CD14-positive monocyte (primary cell): ENCODE data around the gene OR52E5. TPM values are rescaled to one million over a fixed set of nuclear protein-coding genes. Genes with fewer than 3 reads are reported as not detected.

Experiments
- DNase-seq, 3 donors: peaks; one replicate each; pipeline ENCODE4 v3.0.0-alpha.2; 2011 to 2022
- H2AFZ ChIP-seq: 2 replicates; pipeline ENCODE4 v1.6.0; 2012; ENCODE audit warnings: mild to moderate bottlenecking, low read depth, low read length, inconsistent platforms; ENCODE audit not compliant: insufficient read depth, poor library complexity, severe bottlenecking
- H3K27ac ChIP-seq, 2 donors: 1 replicate in 1 of 2; 2 replicates in 1 of 2; pipeline ENCODE4 v1.5.1; 2012 to 2013; ENCODE audit warnings: low read length in 2 of 2, control low read depth in 1 of 2, inconsistent platforms in 1 of 2, low read depth in 1 of 2, mild to moderate bottlenecking in 1 of 2
- H3K27me3 ChIP-seq, 2 donors: one replicate each; pipeline versions ENCODE4 v1.6.0 to v1.6.1; 2011 to 2013; ENCODE audit warnings: low read length in 2 of 2; ENCODE audit not compliant: control insufficient read depth in 2 of 2, insufficient read depth in 2 of 2
- H3K36me3 ChIP-seq, 2 donors: replicated peaks in 1 of 2; 1 replicate in 1 of 2; 2 replicates in 1 of 2; pipeline versions ENCODE4 v1.5.1 to v1.6.1; 2012 to 2013; ENCODE audit warnings: low read length in 2 of 2, control low read depth in 1 of 2, inconsistent platforms in 1 of 2, mild to moderate bottlenecking in 1 of 2; ENCODE audit not compliant: insufficient read depth in 2 of 2, control insufficient read depth in 1 of 2
- H3K4me1 ChIP-seq, 2 donors: 1 replicate in 1 of 2; 2 replicates in 1 of 2; pipeline versions ENCODE4 v1.5.1 to v1.6.1; 2012 to 2013; ENCODE audit warnings: low read length in 2 of 2, control low read depth in 1 of 2, inconsistent platforms in 1 of 2, mild to moderate bottlenecking in 1 of 2, moderate library complexity in 1 of 2; ENCODE audit not compliant: insufficient read depth in 2 of 2, control insufficient read depth in 1 of 2
- H3K4me2 ChIP-seq: replicated peaks from 2 replicates; pipeline ENCODE3; 2012; ENCODE audit warnings: low read length, moderate library complexity, mild to moderate bottlenecking; ENCODE audit not compliant: poor library complexity, severe bottlenecking; ENCODE audit errors: extremely low read depth
- H3K4me3 ChIP-seq, 3 experiments: fragments of 200-600 bp in 1 of 3; sonication (generic) in 1 of 3; replicated peaks in 1 of 3; 1 replicate in 2 of 3; 2 replicates in 1 of 3; pipeline ENCODE4 v1.5.1; 2011 to 2013; ENCODE audit warnings: low read length in 3 of 3, mild to moderate bottlenecking in 3 of 3, control low read depth in 2 of 3, low read depth in 2 of 3, inconsistent platforms in 1 of 3, moderate library complexity in 1 of 3
- H3K79me2 ChIP-seq: 2 replicates; pipeline ENCODE4 v1.6.0; 2012; ENCODE audit warnings: mild to moderate bottlenecking, control low read depth, inconsistent platforms, low read length, moderate library complexity; ENCODE audit not compliant: insufficient read depth
- H3K9ac ChIP-seq: 2 replicates; pipeline ENCODE4 v1.6.0; 2017; ENCODE audit warnings: low read length, mild to moderate bottlenecking; ENCODE audit not compliant: insufficient read depth, poor library complexity, severe bottlenecking
- H3K9me3 ChIP-seq, 2 donors: replicated peaks in 1 of 2; 1 replicate in 1 of 2; 2 replicates in 1 of 2; pipeline versions ENCODE4 v1.5.1 to v1.6.1; 2012 to 2013; ENCODE audit warnings: low read length in 2 of 2, control low read depth in 1 of 2; ENCODE audit not compliant: control insufficient read depth in 1 of 2, insufficient read depth in 1 of 2
- H4K20me1 ChIP-seq: 2 replicates; pipeline ENCODE4 v1.6.0; 2012; ENCODE audit warnings: mild to moderate bottlenecking, low read length, control low read depth, moderate library complexity; ENCODE audit not compliant: insufficient read depth
- H3K27ac Mint-ChIP-seq, 7 donors: one replicate each; pipeline ENCODE4 v1.8.0; 2020; ENCODE audit warnings: mild to moderate bottlenecking in 7 of 7, mixed read lengths in 7 of 7, moderate library complexity in 6 of 7, inconsistent platforms in 2 of 7
- H3K27me3 Mint-ChIP-seq, 3 donors: one replicate each; pipeline ENCODE4 v1.8.0; 2021 to 2022; ENCODE audit warnings: low read depth in 3 of 3, mild to moderate bottlenecking in 3 of 3, mixed read lengths in 3 of 3, moderate library complexity in 3 of 3, inconsistent platforms in 1 of 3
- H3K36me3 Mint-ChIP-seq, 2 donors: one replicate each; pipeline ENCODE4 v1.8.0; 2020; ENCODE audit warnings: mixed read lengths in 2 of 2, inconsistent platforms in 1 of 2, mild to moderate bottlenecking in 1 of 2
- H3K4me1 Mint-ChIP-seq: one replicate; pipeline ENCODE4 v1.8.0; 2020; ENCODE audit warnings: mild to moderate bottlenecking, mixed read lengths
- H3K4me3 Mint-ChIP-seq, 2 donors: one replicate each; pipeline ENCODE4 v1.8.0; 2020; ENCODE audit warnings: mild to moderate bottlenecking in 2 of 2, mixed read lengths in 2 of 2, moderate library complexity in 1 of 2
- H3K9me3 Mint-ChIP-seq, 7 donors: one replicate each; pipeline ENCODE4 v1.8.0; 2020 to 2022; ENCODE audit warnings: mixed read lengths in 7 of 7, mild to moderate bottlenecking in 6 of 7, moderate library complexity in 6 of 7, inconsistent platforms in 2 of 7
- CTCF ChIP-seq: fragments of 200-600 bp; IDR thresholded peaks from one replicate; pipeline ENCODE4 v1.8.0; 2022; ENCODE audit warnings: antibody characterized with exemption, mild to moderate bottlenecking
- WGBS: methylation state at CpG from one replicate; pipeline ENCODE4 v1.1.5; 2013; ENCODE audit warnings: missing lambda C conversion rate; ENCODE audit not compliant: insufficient coverage; 5-methylcytosine and 5-hydroxymethylcytosine counted together
- intact Hi-C, 2 donors: fragments of 100-400 bp; cut with micrococcal nuclease; formaldehyde crosslinking; loops; one replicate each; pipeline versions ENCODE4 v1.15.0 to v1.15.1; 2023
- polyA plus RNA-seq, 3 donors: library from polyadenylated mRNA; depleted of rRNA in 1 of 3; unstranded in 2 of 3; stranded (reverse) in 1 of 3; fragments of 300-500 nt in 2 of 3; fragments of >200 nt in 1 of 3; fragmentation: Illumina TruSeq in 2 of 3; gene quantifications; 1 replicate in 2 of 3; 2 replicates in 1 of 3; pipeline ENCODE4 v1.2.3, GENCODE V29; 2012 to 2021

The OR52E5 gene
- polyA plus RNA-seq, 3 donors: not detected

- H3K36me3 Mint-ChIP-seq: no peaks in the 10 kb centered on the region
- H3K4me1 ChIP-seq: no peaks in the 10 kb centered on the region
- peaks cover 48 to 83% (median 66%) of the 10 kb centered on the region in 7 donors for H3K9me3 Mint-ChIP-seq
Observed at GRCh38 chr11:5932671-5933070, 39.7 kb downstream of the OR52E5 start.

GRCh38 chr11:5933116-5933515 is 40.1 kb downstream of the OR52E5 start:
- Histone ChIP-seq H3K4me1 (no peaks in the 10 kb centered on the region), H3K27ac (no peak overlapping the region), H3K79me2 (no peaks in the 10 kb centered on the region), H3K4me3 (no peak overlapping the region), H3K9ac (no peak overlapping the region), H4K20me1 (no peaks in the 10 kb centered on the region), H3K9me3 (peaks cover 51 to 84% of the 10 kb centered on the region in 2 donors), H3K36me3 (no peaks in the 10 kb centered on the region), H3K27me3 (no peaks in the 10 kb centered on the region), H3K4me2 (no peak overlapping the region), H2AFZ (no peak overlapping the region)
- no peak for DNase-seq
- intact Hi-C loops: no loop called here
- Mint-ChIP-seq H3K4me3 (no peak overlapping the region), H3K36me3 (no peaks in the 10 kb centered on the region), H3K27ac (no peak overlapping the region), H3K27me3 (no peaks in the 10 kb centered on the region), H3K4me1 (no peaks in the 10 kb centered on the region), H3K9me3 (peaks cover 52 to 85% (median 69%) of the 10 kb centered on the region in 7 donors)
- WGBS: 97% methylated on average over 7 of the region's 10 CpGs
- TF ChIP-seq CTCF: no peak

More at GRCh38 chr11:5932671-5933070, 39.7 kb downstream of the OR52E5 start:
- no peak for DNase-seq
- Histone ChIP-seq H3K36me3 (no peaks in the 10 kb centered on the region), H3K4me2 (no peak overlapping the region), H2AFZ (no peak overlapping the region), H3K9ac (no peak overlapping the region), H3K9me3 (peaks cover 47 to 80% of the 10 kb centered on the region in 2 donors), H3K79me2 (no peaks in the 10 kb centered on the region), H3K27ac (no peak overlapping the region), H3K4me3 (no peak overlapping the region), H3K27me3 (no peaks in the 10 kb centered on the region), H4K20me1 (no peaks in the 10 kb centered on the region)
- Mint-ChIP-seq H3K4me1 (no peaks in the 10 kb centered on the region), H3K4me3 (no peak overlapping the region), H3K27me3 (no peaks in the 10 kb centered on the region), H3K27ac (peak overlapping the region in 2 of 7 donors; percentile 21 to 46)
- WGBS: 98% methylated on average over 9 of the region's 11 CpGs
- TF ChIP-seq CTCF: no peak
- intact Hi-C loops: no loop called here
